HG03469 (cell line): ENCODE results near the gene ATP8B1.
A peak's percentile ranks its signal among the peaks of the same experiment; 100 is the strongest.
"Not testable (repeated sequence)": the region's sequence is repeated elsewhere in the genome, so short reads cannot be mapped to it uniquely, and the experiment has no call there.

ENCODE experiments used
- ATAC-seq: cut with Tn5 transposase; IDR thresholded peaks from one replicate; pipeline ENCODE4 v1.9.1; 2021; ENCODE audit warnings: mild to moderate bottlenecking, moderate library complexity, moderate number of reproducible peaks; ENCODE audit not compliant: unreplicated experiment

The ATP8B1 gene

DNA sequence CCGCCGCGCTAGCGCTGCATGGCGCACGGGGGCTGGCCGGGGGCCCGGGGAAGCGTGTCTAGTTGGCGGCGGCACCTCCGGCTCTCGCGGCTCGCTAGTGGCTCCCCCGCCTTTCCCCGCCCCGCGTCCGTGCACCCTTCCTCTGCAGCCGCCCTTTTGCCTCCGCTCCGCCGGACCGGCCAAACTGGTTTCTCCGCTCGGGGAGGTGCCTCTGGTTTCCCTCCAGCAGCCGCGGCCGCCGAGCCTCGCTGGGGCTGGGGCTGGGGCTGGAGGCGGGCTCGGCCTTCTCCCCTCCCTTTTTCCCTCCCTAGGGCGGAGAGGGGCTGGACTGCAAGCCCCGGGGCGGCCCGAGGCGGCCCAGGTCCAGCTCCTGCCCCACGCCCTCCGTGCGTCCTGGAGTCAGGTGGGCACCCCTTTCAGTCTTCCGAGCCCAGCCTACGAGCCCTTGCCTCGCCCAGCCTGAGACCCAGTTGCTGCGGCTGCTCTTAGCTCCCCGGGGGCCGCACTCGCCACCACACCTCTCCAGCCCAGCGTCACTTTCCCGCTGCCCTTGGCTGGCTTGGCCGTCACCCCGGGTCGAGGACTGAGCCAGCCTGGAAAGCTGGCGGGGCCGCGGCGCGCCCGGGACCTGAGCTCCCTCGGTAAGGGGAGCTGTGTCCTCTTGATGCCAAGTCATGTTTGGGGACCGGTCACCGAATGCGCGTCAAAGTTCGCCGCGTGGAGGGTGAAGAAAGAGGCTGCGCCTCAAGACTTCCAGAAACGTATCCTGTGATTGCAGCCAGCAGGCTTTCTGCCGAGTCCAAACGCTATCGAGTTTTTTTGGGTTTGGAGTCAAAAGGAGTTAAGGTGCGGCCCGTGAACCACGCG lies at the start of gene ATP8B1:
Gene ATP8B1, minus strand, starts transcription at position 213 of the 867 bp plus-strand sequence. CDS start 71,508 bp downstream, outside the sequence.
- no peak for ATAC-seq

DNA sequence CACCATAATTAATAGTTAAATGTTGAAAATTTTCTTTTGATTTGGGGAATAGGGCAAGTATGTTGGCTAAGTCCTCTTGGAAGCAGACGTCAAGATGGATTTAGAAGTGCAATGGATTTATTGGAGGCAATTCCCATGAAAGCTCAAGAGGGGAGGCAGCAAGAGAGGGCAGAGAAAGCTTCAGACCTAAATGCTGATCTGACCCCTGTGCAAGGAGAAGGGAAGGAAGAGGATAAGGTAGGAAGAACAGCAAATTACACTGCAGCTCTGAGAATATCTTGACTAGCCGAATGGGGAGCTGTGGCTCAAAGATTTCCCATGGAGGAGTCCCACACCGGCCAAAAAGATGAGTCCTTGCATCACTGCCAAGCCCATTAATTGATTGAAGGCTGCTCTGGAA lies 46.9 kb upstream of the ATP8B1 start:
- ATAC-seq = no peak

DNA sequence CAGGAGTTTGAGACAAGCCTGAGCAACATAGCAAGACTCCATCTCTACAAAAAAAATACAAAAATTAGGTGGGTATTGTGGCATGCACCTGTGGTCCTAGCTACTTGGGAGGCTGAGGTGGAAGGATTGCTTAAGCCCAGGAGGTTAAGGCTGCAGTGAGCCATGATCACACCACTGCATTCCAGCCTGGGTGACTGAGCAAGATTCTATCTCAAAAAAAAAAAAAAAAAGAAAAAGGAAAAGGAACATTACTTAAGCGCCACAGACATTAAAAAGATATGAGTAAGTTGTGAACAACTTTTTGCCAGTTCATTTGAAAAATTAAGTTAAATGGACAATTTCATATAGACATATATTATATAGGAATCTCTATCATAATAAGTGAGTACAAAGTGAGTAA lies 45.3 kb upstream of the ATP8B1 start:
- ATAC-seq = not testable (repeated sequence)

DNA sequence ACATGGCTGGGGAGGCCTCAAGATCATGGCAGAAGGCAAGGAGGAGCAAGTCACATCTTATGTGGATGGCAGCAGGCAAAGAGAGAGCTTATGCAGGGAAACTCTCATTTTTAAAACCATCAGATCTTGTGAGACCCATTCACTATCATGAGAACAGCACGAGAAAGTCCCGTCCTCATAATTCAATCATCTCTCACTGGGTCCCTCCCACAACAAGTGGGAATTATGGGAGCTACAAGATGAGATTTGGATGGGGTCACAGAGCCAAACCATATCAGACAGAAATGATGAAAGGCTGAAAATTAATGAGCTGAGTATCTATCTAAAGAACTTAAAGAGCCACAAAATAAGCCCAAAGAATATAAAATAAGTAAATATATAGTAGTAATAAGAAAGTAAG lies 44.3 kb upstream of the ATP8B1 start:
- ATAC-seq = not testable (repeated sequence)

DNA sequence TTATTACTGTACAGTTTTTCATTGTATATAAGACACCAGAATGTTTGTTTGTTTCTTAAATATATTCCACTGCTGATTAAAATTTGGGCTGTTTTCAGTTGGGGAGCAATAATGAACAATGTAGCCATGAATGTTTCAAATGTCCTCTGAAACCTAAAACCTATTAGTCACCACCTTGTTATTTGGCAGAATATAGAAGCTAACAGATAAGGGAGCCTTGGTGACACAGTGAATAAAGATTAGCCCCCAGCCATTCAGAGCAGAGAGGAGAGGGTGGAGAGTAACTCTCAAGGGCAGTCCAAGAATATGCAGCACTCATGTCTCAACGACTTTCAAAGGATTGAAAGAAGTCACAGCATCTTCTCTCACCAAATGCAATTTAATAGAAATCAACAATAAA lies 43.1 kb upstream of the ATP8B1 start:
- no peak for ATAC-seq

DNA sequence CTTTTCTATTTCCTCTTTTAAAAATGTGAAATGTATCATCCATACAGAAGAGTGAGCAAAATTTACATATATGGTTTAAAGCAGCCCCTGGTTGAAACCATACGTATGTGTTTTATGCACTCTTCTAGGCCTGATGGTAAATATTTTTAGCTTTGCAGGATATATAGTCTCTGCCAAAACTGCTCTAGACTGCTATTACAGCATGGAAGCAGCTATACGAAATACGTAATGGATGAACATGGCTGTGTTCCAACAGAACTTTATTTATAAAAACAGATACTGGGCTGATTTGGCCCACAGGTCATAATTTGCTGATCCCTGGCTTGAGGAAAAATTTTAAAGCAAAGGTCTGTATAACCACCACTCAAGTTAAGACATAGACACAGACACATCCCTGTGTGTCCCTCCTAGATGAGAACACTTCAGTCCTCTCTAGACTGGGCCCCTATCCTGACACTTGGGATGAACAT lies 42.5 kb upstream of the ATP8B1 start:
- no peak for ATAC-seq

DNA sequence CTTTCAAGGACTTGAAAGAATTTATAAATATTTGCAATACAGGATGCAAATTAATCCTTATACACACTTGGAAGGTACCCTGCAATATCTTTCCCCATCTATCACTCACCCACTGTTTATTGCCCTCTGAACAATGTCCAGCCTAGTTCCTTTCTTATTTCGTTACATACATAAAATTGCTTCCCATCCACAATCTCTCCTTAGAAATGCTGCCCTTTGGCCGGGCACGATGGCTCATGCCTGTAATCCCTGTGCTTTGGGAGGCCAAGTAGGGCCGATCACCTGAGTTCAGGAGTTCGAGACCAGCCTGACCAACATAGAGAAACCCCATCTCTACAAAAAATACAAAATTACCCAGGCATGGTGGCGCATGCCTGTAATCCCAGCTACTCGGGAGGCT lies 41.2 kb upstream of the ATP8B1 start:
- ATAC-seq = no peak

DNA sequence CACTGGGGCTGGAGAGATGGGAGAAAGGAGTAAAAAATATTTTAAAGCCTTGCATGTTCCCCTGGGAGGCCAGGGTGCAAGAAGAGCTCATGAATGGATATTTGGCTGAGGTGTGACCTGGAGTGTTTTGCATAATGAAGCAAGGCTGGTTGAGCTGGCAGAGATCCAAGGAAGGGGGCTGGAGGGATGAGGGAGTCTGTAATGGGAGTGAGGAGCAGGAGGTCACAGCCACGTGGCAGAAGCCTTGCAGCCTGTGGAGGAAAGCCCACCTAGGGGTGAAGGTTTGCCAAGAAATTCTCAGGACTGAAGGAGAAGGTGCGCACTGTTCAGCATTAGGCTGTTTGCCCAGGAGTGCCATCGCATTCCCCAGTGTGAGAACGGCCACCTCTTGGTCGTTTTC lies 40.3 kb upstream of the ATP8B1 start:
- no peak for ATAC-seq

DNA sequence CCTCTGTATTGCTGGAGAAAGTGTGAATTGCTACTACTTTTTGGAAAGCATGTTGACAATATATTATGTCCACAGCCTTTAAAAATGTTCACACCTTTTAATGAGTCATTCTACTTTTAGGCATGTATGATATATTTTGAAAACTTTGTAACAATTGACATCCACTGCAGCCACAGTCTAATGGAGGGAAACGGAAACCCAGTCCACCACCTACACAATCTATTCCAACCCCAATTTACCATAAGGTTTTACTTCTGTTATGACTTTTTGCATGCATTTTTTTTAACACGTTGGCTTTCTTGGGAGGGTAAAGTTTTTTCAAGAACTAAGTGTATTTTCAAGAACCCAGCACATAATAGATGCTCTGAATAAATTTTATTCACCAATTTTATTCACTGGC lies 38.5 kb upstream of the ATP8B1 start:
- ATAC-seq = peak; percentile 27

DNA sequence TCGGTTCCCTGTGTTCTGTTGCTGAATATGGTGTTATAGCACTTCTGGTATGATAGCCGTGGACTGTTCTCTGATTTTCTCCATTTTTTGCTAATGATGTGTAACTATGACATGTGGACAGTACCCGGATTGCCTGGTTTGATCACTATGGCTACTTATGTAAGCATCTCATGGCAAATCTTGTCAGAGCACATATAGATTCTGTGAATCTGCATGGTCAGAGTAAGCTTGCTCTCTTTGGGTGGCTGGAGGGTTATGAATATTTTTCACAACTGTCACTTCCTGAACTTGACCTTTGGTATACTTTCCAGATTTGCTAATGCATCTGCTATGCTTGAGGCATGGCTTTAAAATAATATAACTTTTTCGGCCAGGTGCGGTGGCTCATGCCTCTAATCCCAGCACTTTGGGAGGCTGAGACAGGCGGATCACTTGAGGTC lies 36.8 kb upstream of the ATP8B1 start:
- ATAC-seq = no peak

DNA sequence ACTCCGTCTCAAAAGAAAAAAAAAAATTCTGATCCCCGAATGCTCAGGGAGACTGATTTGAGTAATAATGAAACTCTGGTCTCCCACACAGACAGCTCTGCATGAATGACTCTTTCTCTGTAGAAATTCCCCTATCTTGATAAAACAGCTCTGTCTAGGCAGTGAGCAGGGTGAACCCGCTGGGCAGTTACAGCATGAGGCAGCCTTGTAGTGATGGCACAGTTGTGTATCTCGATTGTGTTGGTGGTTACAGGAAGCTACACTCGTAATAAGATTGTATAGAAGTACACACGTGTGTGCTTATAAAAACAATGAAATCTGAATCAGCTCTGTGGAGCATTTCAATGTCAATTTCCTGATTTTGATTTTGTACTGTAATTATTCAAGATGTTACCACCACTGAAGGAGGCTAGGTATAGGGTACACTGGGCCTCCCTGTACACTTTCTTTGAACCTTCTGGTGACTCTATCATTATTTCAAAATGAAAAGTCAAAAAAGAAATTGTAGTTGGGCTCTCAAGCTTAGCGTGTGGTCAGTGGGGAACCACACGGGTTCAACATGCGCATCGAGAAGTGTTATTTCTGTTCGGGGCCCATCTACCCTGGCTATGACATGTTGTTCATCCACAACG lies 34.9 kb upstream of the ATP8B1 start:
- ATAC-seq = peak; percentile 74

DNA sequence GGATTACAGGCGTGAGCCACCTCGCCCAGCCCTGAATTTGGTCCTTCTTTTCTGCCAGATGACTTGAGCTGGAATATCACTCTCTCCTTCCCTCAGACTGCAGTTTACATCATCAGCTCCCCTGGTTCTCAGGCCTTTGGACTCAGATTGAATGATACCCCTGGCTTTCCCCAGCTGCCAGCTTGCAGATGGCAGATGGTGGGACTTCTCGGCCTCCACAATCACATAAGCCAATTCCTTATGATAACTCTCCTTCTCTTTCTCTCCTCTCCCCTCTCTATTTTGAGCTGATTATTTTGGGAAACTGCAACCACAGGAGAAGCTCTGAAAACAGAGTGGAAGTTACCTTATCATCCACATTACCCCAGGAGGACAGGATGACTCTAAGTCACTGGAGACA lies 33.4 kb upstream of the ATP8B1 start:
- no peak for ATAC-seq

DNA sequence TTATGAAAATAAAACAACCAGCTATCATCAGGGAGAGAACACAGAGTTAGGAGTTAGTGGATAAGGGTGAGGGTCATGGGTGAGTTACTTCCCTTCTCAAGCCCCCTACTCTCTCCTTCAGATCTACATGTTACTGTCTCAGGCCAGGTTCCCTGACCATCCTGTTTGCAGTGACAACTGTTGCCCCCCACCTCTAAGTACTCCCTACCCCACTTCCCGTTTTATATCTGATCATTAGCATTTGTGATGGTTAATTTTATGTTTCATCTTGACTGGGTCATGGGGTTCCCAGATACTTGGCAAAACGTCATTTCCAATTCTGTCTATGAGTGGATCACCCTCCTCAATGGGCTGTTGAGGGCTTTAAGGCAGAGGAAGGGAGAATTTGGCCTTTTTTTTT lies 32.8 kb upstream of the ATP8B1 start:
- ATAC-seq = no peak

DNA sequence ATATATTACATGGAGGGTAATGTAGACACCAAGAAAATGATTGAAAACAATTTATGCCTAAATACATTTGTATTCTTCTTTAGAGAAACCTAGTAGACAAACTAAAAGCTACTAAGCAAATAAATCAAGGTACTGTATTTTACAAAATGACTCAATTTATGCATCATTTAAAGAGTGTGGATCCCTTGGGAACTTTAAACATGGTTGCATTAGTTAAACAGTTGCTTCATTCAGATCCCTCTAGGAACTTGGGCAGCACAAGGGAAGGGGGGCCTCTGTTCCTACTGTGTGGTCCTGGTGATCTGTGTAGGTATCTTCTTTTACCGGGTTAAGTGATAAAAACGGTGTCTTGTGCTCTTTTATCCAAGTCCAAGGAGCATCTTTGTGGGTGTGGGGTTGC lies 31.5 kb upstream of the ATP8B1 start:
- no peak for ATAC-seq

DNA sequence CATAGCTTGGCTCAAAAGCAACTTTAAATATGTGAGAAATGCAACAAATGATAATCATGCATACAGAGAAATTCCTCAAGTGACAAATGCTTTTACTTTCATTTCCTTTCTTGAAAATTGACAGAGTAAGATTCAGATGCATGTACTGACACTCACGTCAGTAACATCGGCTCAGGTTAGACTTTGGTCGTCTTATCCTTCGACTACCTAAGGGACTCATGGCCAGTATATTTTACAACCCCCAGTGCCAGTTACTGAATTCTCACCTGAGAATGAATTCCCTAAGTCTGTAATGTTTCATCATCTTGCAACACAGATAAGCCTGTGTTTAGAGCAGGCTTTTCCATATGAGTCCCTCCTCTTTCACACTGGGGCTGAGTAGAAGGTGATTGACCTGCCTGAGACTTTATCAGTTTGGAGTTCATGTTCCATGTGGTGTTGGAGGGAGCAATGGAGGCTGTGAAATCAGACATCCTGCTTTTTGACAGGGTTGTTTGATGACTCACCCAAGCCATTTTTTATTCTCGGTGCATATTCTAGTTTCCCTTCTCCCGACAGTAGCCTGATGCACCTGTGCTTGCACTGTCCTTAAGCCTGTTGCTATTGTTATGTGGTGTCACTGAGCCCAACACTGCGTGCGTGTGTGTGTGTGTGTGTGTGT lies 30.5 kb upstream of the ATP8B1 start:
- peak; percentile 27 for ATAC-seq

DNA sequence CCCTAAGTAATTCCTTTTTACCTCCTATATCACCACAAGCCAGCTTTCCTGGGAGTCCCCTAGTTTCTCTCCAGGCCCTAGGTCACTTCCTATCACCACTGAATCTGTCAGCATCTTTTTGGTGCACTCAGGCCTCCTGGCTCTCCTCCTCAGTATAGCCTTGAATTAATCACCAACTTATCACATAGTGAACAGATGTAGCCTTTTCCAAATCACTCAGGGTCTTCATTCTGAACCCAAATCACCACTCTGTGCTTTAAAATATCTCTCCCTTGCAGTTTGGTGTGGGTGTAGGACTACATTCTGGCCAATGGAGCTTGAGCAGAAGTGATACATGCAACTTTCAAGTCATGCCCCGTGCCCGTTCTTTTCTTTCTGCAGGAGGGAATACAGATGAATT lies 29.6 kb upstream of the ATP8B1 start:
- ATAC-seq = no peak

DNA sequence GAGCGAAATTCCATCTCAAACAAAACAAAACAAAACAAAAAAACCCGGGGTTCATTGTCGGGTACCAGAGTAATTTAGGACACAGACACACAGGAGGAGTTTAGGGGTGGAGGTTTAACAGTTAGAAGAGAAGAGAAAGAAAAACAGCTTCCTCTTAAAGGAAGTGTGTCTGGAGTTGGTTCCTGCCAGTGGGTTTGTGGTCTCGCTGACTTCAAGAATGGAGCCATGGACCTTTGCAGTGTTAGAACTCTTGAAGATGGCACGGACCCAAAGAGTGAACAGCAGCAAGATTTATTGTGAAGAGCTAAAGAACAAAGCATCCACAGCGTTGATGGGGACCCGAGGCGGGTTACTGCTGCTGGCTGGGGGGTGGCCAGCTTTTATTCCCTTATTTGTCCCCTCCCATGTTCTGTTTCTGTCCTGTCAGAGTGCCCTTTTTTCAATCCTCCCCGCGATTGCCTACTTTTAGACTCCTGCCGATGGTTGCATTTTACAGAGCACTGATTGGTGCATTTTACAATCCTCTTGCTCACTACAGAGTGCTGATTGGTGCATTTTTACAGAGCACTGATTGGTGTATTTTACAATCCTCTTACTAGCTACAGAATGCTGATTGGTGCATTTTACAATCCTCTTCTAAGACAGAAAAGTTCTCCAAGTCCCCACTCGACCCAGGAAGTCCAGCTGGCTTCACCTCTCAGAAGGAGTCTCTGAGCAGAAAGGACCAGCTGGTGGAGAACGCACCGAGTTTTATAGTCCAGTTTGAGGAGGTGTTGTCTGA lies 28.7 kb upstream of the ATP8B1 start:
- ATAC-seq = no peak

DNA sequence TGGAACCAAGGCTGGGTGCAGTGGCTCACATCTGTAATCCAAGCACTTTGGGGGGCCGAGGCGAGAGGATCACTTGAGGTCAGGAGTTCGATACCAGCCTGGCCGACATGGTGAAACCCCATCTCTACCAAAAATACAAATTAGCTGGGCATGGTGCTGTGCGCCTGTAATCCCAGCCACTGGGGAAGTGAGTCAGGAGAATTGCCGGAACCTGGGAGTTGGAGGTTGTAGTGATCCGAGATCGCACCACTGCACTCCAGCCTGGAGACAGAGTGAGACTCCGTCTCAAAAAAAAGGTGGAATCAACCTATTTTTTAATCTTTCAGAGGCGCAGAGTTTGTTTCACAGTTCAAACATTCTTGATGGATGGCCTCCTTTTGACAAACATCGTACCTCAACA lies 24.5 kb upstream of the ATP8B1 start:
- ATAC-seq = no peak

DNA sequence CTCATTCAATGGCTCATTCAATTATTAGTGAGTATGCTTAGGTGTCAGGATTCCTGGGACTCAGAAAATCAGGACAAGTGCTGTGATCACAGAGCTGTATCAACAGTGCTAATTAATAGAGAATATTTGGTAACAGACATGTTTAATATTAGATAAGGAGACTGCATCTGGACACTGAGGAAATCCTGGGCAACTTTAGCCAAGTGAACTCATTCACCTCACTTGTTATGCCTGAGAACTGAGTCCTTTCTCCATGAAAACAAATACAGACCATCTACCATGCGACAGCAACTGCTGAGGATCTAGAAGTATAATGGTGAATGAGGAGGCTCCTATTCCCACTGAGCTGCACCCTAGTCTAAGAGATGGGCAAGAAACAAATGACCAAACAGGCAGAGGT lies 23.1 kb upstream of the ATP8B1 start:
- ATAC-seq = no peak

DNA sequence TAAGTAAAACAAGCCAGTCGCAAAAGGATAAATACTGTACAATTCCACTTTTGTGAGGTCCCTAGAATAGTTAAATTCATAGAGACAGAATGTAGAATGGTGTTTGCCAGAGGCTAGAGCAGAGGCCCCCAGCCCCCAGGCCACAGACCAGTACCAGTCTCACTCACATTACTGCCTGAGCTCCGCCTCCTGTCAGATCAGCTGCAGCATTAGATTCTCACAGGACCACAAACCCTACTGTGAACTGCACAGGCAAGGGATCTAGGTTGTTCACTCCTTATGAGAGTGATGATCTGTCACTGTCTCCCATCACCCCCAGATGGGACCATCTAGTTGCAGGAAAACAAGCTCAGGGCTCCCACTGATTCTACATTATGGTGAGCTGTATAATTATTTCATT lies 17.5 kb upstream of the ATP8B1 start:
- not testable (repeated sequence) for ATAC-seq
